OCI-LY1 (cell line): ENCODE data around the gene XPO6.

Experiments
- H2AFZ ChIP-seq: fragments of 200-600 bp; sonication (generic), shearing (Covaris generic); 2 replicates; pipeline ENCODE4 v1.6.0; 2014; ENCODE audit warnings: antibody characterized with exemption, mild to moderate bottlenecking, low read length
- H3F3A ChIP-seq: fragments of 200-600 bp; sonication (generic), shearing (Covaris generic); 2 replicates; pipeline ENCODE4 v1.6.0; 2014; ENCODE audit warnings: mild to moderate bottlenecking, antibody characterized with exemption, low read length, moderate library complexity; ENCODE audit not compliant: insufficient read depth
- H3K27ac ChIP-seq: fragments of 200-600 bp; sonication (generic); 2 replicates; pipeline ENCODE4 v1.5.1; 2014; ENCODE audit warnings: low read length, mixed run types, mild to moderate bottlenecking, low read depth; ENCODE audit not compliant: poor library complexity, severe bottlenecking
- H3K27me3 ChIP-seq: fragments of 200-600 bp; sonication (generic); 2 replicates; pipeline ENCODE4 v1.6.0; 2014; ENCODE audit warnings: antibody characterized with exemption, mild to moderate bottlenecking, low read length, moderate library complexity; ENCODE audit not compliant: insufficient read depth
- H3K36me3 ChIP-seq: fragments of 200-600 bp; sonication (generic); 2 replicates; pipeline ENCODE4 v1.6.1; 2014; ENCODE audit warnings: mild to moderate bottlenecking, antibody characterized with exemption, low read length, moderate library complexity, mixed read lengths; ENCODE audit not compliant: insufficient read depth
- H3K4me1 ChIP-seq: fragments of 200-600 bp; sonication (generic); 2 replicates; pipeline ENCODE4 v1.5.1; 2014; ENCODE audit warnings: mild to moderate bottlenecking, low read length, moderate library complexity; ENCODE audit not compliant: insufficient read depth, severe bottlenecking
- H3K4me2 ChIP-seq: fragments of 200-600 bp; sonication (generic), shearing (Covaris generic); 2 replicates; pipeline ENCODE4 v1.6.1; 2014; ENCODE audit warnings: low read length
- H3K4me3 ChIP-seq: fragments of 200-600 bp; sonication (generic); 2 replicates; pipeline ENCODE4 v1.5.1; 2014; ENCODE audit warnings: low read length, low read depth, mild to moderate bottlenecking, mixed read lengths; ENCODE audit not compliant: poor library complexity, severe bottlenecking
- H3K79me2 ChIP-seq: fragments of 200-600 bp; shearing (Covaris generic); 2 replicates; pipeline ENCODE4 v1.6.1; 2016; ENCODE audit warnings: mixed run types, low read length, mixed read lengths; ENCODE audit not compliant: insufficient read depth
- H3K9ac ChIP-seq: fragments of 200-600 bp; sonication (generic), shearing (Covaris generic); 2 replicates; pipeline ENCODE4 v1.6.1; 2014; ENCODE audit warnings: mild to moderate bottlenecking, low read length, mixed read lengths
- H3K9me2 ChIP-seq: fragments of 200-600 bp; sonication (generic), shearing (Covaris generic); 2 replicates; pipeline ENCODE4 v1.6.1; 2014; ENCODE audit warnings: low read depth, mild to moderate bottlenecking, low read length, mixed read lengths
- H3K9me3 ChIP-seq: fragments of 200-600 bp; shearing (Covaris generic); 2 replicates; pipeline ENCODE4 v1.6.1; 2014; ENCODE audit warnings: low read length, mixed read lengths
- H4K20me1 ChIP-seq: fragments of 200-600 bp; sonication (generic), shearing (Covaris generic); 2 replicates; pipeline ENCODE4 v1.6.0; 2016; ENCODE audit warnings: mild to moderate bottlenecking, low read length; ENCODE audit not compliant: insufficient read depth
- EZH2 ChIP-seq: fragments of 200-600 bp; sonication (generic), shearing (Covaris generic); IDR thresholded peaks from 2 replicates; pipeline ENCODE4 v1.8.0; 2017; ENCODE audit warnings: borderline replicate concordance, mixed run types, mild to moderate bottlenecking, antibody characterized with exemption, low read length, moderate library complexity, mixed read lengths
- TF ChIP-seq, protein P1 (sequence below): fragments of 200-600 bp; sonication (generic), shearing (Covaris generic); IDR thresholded peaks from 2 replicates; pipeline ENCODE4 v1.5.1; 2017; ENCODE audit warnings: mild to moderate bottlenecking, antibody characterized with exemption, low read length, moderate library complexity, mixed read lengths

Gene XPO6

DNA sequence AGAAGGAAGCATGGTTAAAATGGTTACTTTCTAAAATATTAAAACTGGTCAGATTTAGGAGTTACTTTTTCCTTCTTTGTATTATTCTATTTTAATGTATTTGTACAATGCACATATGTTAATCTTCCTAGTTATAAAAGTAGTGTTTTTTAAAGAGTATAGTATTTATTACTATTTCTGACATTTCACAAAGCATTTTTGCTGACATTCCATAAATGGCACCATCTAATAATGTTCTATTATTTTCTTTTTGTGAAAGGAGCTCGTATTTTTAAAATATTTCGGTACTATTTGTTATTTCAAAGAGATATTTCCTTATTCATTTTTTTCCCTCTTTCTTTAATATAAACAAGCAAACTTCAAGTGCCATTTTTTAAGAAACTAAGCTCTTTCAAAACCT lies 100.8 kb downstream of the XPO6 start:
- H3K9ac ChIP-seq: no peak overlapping the region
- no peaks in the 10 kb centered on the region for H3K27me3 ChIP-seq
- H3K4me2 ChIP-seq: no peak overlapping the region
- no peaks in the 10 kb centered on the region for H3K4me1 ChIP-seq
- no peak overlapping the region for H3K27ac ChIP-seq
- H3K4me3 ChIP-seq: no peak overlapping the region
- H3K9me3 ChIP-seq: no peaks in the 10 kb centered on the region
- H3K9me2 ChIP-seq: no peaks in the 10 kb centered on the region
- H2AFZ ChIP-seq: no peak overlapping the region
- H3K79me2 ChIP-seq: no peaks in the 10 kb centered on the region
- peaks cover 97% of the 10 kb centered on the region for H3K36me3 ChIP-seq
- no peaks in the 10 kb centered on the region for H3F3A ChIP-seq
- H4K20me1 ChIP-seq: no peaks in the 10 kb centered on the region
- TF ChIP-seq, protein P1, sequence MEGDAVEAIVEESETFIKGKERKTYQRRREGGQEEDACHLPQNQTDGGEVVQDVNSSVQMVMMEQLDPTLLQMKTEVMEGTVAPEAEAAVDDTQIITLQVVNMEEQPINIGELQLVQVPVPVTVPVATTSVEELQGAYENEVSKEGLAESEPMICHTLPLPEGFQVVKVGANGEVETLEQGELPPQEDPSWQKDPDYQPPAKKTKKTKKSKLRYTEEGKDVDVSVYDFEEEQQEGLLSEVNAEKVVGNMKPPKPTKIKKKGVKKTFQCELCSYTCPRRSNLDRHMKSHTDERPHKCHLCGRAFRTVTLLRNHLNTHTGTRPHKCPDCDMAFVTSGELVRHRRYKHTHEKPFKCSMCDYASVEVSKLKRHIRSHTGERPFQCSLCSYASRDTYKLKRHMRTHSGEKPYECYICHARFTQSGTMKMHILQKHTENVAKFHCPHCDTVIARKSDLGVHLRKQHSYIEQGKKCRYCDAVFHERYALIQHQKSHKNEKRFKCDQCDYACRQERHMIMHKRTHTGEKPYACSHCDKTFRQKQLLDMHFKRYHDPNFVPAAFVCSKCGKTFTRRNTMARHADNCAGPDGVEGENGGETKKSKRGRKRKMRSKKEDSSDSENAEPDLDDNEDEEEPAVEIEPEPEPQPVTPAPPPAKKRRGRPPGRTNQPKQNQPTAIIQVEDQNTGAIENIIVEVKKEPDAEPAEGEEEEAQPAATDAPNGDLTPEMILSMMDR: no peak
- TF ChIP-seq EZH2: no peak

DNA sequence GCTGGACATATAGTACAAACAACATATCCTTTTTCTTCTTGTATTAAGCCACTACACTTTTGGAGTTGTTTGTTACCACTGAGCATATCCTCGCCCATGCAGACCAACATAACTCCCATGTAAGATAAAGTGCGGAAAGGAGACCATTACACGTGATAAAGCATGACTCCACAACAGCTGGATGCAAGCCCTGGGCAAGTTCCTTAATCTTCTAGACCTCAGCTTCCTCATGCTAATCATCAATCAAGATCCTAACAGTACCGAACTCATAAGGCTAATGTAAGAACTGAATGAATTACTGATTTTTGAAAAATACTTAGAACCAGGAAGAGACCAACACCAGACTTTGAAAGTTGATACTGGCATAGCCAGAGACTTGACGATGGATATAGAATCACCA lies 101.3 kb downstream of the XPO6 start:
- Histone ChIP-seq H3K4me2 (no peak overlapping the region), H3K4me3 (no peak overlapping the region), H3K79me2 (no peaks in the 10 kb centered on the region), H3K4me1 (no peaks in the 10 kb centered on the region), H3K9ac (no peak overlapping the region), H3K9me2 (no peaks in the 10 kb centered on the region), H3K36me3 (peaks cover 97% of the 10 kb centered on the region), H3K27me3 (no peaks in the 10 kb centered on the region), H3K9me3 (no peaks in the 10 kb centered on the region), H3K27ac (no peak overlapping the region), H3F3A (no peaks in the 10 kb centered on the region), H2AFZ (no peak overlapping the region), H4K20me1 (no peaks in the 10 kb centered on the region)
- TF ChIP-seq EZH2: no peak
- TF ChIP-seq, protein P1: no peak

DNA sequence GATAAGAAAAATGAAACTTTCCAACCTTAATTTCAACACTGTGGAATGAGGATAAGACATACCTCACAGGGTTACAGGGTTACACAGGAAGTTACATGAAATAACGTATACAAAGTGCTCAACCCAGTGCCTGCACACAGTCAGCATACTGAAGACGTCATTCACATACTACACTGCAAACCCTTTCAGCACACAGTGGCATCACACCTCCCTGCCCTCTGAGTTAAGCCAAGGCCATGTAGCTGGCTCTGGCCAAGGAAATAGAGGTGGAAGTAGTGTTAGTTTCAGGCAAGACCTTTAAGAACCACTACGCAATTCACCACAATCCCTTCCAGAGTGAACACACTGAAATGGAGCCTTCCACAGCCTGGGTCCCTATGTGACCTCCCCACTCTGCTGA lies 101.7 kb downstream of the XPO6 start:
- H3K27me3 ChIP-seq: no peaks in the 10 kb centered on the region
- no peak overlapping the region for H3K4me2 ChIP-seq
- H2AFZ ChIP-seq: no peak overlapping the region
- peaks cover 97% of the 10 kb centered on the region for H3K36me3 ChIP-seq
- H3K9me2 ChIP-seq: no peaks in the 10 kb centered on the region
- no peak overlapping the region for H3K4me3 ChIP-seq
- TF ChIP-seq, protein P1: no peak
- no peak for TF ChIP-seq EZH2
- no peak overlapping the region for H3K9ac ChIP-seq
- H3F3A ChIP-seq: no peaks in the 10 kb centered on the region
- no peaks in the 10 kb centered on the region for H3K9me3 ChIP-seq
- H4K20me1 ChIP-seq: no peaks in the 10 kb centered on the region
- no peak overlapping the region for H3K27ac ChIP-seq
- no peaks in the 10 kb centered on the region for H3K4me1 ChIP-seq
- no peaks in the 10 kb centered on the region for H3K79me2 ChIP-seq
